Colon (tissue), 2 donors: ENCODE results near the gene FRMD4A.

Experiments used
- FAIRE-seq: peaks from 2 replicates; lab custom pipeline; 2012; peaks lifted over from hg19 to GRCh38; lab: Jason Lieb, UNC
- donor health status: control.
- donor health status: control.

FRMD4A gene

GRCh38 chr10:14016011-14016536 is 314.6 kb downstream of the FRMD4A start:
- FAIRE-seq: no peak

- no peak for FAIRE-seq
Measured at GRCh38 chr10:14014423-14014822, 316.3 kb downstream of the FRMD4A start.

- FAIRE-seq: no peak
Measured at GRCh38 chr10:14010769-14011574, 319.8 kb downstream of the FRMD4A start.

- no peak for FAIRE-seq
Measured at GRCh38 chr10:14010101-14010558, 320.6 kb downstream of the FRMD4A start.

GRCh38 chr10:14009371-14010100 is 321.2 kb downstream of the FRMD4A start:
- FAIRE-seq: no peak

- FAIRE-seq: no peak
Measured at GRCh38 chr10:14008740-14009080, 322.0 kb downstream of the FRMD4A start.

- no peak for FAIRE-seq
Measured at GRCh38 chr10:14004536-14004935, 326.2 kb downstream of the FRMD4A start.

- no peak for FAIRE-seq
Measured at GRCh38 chr10:14003517-14004184, 327.1 kb downstream of the FRMD4A start.

- no peak for FAIRE-seq
Measured at GRCh38 chr10:14001298-14002040, 329.3 kb downstream of the FRMD4A start.

GRCh38 chr10:13998163-13998835 is 332.4 kb downstream of the FRMD4A start:
- FAIRE-seq: no peak

- FAIRE-seq: no peak
Measured at GRCh38 chr10:13997650-13998049, 333.1 kb downstream of the FRMD4A start.

- FAIRE-seq: no peak
Measured at GRCh38 chr10:13994932-13995331, 335.8 kb downstream of the FRMD4A start.

GRCh38 chr10:13993673-13994089 is 337.0 kb downstream of the FRMD4A start:
- FAIRE-seq: no peak

GRCh38 chr10:13993169-13993568 is 337.6 kb downstream of the FRMD4A start:
- no peak for FAIRE-seq

- FAIRE-seq: no peak
Measured at GRCh38 chr10:13991353-13991752, 339.4 kb downstream of the FRMD4A start.

GRCh38 chr10:13990946-13991345 is 339.8 kb downstream of the FRMD4A start:
- no peak for FAIRE-seq

GRCh38 chr10:13990392-13990805 is 340.3 kb downstream of the FRMD4A start:
- no peak for FAIRE-seq

GRCh38 chr10:13989616-13990015 is 341.1 kb downstream of the FRMD4A start:
- FAIRE-seq: no peak

GRCh38 chr10:13987446-13987845 is 343.3 kb downstream of the FRMD4A start:
- no peak for FAIRE-seq

- FAIRE-seq: no peak
Measured at GRCh38 chr10:13984647-13985155, 346.0 kb downstream of the FRMD4A start.

- FAIRE-seq: no peak
Measured at GRCh38 chr10:13983035-13983434, 347.7 kb downstream of the FRMD4A start.
